ENCODE results near the gene TGFB1I1.

Gene TGFB1I1

DNA sequence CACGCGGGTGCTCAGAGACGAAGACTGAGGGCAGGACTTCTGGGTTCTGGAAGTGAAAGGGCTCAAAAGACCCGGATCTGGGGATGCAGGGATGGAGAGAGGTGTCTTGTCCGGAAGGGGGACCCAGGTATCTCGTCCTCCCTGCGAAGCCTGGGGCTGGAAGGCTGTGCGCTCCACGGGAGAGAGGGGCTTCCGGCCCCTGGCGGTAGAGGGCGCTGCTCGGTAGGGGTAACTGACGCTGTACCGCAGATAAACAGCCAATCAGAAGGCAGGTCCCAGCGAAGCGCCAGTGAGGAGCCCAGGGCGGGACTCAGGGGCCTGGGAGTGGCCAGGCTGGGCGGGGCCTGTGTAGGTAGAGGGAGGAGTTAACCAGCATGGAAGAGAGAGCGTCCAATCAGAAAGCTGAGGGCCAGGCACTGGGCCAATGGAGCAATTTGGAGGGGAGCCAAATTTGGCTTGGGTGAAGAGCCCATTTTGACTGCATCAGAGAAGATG lies 804 bp downstream of the TGFB1I1 start:
- TF ChIP-seq, protein P1, sequence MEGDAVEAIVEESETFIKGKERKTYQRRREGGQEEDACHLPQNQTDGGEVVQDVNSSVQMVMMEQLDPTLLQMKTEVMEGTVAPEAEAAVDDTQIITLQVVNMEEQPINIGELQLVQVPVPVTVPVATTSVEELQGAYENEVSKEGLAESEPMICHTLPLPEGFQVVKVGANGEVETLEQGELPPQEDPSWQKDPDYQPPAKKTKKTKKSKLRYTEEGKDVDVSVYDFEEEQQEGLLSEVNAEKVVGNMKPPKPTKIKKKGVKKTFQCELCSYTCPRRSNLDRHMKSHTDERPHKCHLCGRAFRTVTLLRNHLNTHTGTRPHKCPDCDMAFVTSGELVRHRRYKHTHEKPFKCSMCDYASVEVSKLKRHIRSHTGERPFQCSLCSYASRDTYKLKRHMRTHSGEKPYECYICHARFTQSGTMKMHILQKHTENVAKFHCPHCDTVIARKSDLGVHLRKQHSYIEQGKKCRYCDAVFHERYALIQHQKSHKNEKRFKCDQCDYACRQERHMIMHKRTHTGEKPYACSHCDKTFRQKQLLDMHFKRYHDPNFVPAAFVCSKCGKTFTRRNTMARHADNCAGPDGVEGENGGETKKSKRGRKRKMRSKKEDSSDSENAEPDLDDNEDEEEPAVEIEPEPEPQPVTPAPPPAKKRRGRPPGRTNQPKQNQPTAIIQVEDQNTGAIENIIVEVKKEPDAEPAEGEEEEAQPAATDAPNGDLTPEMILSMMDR (conservative IDR thresholded peaks at IDR 0.05; ENCODE audit: low read depth, low read length), result peak; percentile 67
- H3K4me3 ChIP-seq (ENCODE audit: low read length), result peak overlapping the region; percentile 63
- DNase-seq (ENCODE audit: low read depth), result no peak

DNA sequence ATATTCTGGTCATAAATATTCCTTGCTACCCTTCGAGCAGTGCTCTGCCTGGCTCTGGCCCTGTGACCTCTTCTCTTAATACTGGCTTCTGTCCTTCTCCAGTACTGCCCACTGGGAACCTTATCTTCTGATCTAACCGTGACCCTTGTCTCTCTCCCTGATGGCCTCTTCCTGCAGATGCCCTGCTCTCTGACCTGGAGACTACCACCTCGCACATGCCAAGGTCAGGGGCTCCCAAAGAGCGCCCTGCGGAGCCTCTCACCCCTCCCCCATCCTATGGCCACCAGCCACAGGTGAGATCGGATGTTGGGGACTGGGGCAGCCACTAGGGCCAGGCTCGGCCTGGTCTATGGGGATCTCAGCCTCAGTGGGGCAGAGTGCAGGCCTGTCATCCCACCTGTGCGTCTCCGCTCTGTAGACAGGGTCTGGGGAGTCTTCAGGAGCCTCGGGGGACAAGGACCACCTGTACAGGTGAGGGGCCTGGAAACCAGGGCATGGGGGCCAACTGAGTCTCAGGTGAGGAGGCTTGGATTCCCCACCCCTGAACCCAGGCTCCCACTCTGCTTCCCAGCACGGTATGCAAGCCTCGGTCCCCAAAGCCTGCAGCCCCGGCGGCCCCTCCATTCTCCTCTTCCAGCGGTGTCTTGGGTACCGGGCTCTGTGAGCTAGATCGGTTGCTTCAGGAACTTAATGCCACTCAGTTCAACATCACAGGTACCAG lies 1.5 kb downstream of the TGFB1I1 start:
- H3K4me3 ChIP-seq (ENCODE audit: low read length), result no peak overlapping the region
- DNase-seq (ENCODE audit: low read depth), result no peak
- TF ChIP-seq, protein P1 (conservative IDR thresholded peaks at IDR 0.05; ENCODE audit: low read depth, low read length), result no peak

DNA sequence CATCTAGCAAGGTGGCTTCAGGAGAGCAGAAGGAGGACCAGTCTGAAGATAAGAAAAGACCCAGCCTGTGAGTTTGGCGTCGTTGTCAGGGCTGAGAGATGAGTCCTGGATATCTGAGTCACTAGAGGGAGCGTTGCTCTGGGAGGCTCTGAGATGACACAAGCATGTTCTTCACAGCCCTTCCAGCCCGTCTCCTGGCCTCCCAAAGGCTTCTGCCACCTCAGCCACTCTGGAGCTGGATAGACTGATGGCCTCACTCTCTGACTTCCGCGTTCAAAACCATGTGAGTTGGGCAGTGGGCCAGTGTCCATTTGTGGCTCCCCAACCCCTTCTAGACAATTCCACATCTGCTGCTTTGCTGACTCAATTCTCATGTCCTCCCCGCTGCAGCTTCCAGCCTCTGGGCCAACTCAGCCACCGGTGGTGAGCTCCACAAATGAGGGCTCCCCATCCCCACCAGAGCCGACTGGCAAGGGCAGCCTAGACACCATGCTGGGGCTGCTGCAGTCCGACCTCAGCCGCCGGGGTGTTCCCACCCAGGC lies 2.3 kb downstream of the TGFB1I1 start:
- TF ChIP-seq, protein P1 (conservative IDR thresholded peaks at IDR 0.05; ENCODE audit: low read depth, low read length), result no peak
- no peak overlapping the region for H3K4me3 ChIP-seq (ENCODE audit: low read length)
- DNase-seq (ENCODE audit: low read depth), result no peak

DNA sequence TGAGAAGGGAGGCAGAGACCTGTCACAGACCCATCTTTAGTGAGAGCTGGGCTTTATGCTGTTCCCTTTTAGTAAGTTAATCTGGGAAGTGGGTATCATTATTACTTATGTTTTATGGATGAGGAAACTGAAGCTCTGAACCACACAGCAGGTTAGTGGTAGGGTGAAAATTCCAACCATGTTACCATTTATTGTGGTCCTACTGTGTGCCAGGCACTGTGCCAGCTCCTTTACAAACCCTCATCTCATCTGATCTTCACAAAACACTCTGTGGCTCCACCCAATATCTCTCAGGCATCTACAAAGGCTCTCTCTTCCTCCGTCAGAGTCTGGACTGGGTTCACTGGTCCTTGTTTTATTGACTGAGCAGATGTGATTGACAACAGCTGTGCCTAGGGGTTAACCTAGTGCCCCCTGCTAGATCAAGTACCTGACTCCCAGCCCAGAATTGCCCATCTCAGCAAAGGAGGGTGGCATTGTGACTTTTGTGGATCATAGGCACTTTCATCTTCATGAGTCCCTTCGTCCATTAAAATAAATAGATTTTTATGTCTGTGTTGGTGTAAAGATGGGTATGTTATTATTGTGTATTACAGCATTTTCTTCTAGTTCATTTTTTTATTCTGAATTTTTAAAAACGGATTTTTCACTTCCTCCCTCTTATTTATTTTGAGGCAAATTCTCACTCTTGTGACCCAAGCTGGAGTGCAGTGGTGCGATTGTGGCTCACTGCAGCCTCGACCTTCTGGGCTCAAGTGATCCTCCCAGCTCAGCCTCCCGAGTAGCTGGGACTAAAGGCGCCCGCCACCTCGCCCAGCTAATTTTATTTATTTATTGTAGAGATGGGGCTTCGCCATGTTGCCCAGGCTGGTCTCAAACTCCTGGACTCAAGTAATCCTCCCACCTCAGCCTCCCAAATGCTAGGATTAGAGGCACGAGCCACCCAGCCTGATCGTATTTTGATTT lies 3.1 kb downstream of the TGFB1I1 start:
- no peak overlapping the region for H3K4me3 ChIP-seq (ENCODE audit: low read length)
- DNase-seq (ENCODE audit: low read depth), result no peak
- TF ChIP-seq, protein P1 (conservative IDR thresholded peaks at IDR 0.05; ENCODE audit: low read depth, low read length), result no peak

DNA sequence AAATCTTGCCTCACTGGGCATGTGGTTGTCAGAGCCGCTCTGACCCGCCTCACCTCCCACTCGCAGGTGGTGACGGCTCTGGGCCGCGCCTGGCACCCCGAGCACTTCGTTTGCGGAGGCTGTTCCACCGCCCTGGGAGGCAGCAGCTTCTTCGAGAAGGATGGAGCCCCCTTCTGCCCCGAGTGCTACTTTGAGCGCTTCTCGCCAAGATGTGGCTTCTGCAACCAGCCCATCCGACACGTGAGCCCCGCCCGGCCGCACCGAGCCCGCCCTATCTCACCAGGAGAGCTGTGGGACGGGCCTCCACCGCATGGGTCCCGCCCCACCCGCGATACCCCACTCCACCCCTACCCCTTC lies 4.0 kb downstream of the TGFB1I1 start:
- DNase-seq (ENCODE audit: low read depth), result no peak
- TF ChIP-seq, protein P1 (conservative IDR thresholded peaks at IDR 0.05; ENCODE audit: low read depth, low read length), result no peak

DNA sequence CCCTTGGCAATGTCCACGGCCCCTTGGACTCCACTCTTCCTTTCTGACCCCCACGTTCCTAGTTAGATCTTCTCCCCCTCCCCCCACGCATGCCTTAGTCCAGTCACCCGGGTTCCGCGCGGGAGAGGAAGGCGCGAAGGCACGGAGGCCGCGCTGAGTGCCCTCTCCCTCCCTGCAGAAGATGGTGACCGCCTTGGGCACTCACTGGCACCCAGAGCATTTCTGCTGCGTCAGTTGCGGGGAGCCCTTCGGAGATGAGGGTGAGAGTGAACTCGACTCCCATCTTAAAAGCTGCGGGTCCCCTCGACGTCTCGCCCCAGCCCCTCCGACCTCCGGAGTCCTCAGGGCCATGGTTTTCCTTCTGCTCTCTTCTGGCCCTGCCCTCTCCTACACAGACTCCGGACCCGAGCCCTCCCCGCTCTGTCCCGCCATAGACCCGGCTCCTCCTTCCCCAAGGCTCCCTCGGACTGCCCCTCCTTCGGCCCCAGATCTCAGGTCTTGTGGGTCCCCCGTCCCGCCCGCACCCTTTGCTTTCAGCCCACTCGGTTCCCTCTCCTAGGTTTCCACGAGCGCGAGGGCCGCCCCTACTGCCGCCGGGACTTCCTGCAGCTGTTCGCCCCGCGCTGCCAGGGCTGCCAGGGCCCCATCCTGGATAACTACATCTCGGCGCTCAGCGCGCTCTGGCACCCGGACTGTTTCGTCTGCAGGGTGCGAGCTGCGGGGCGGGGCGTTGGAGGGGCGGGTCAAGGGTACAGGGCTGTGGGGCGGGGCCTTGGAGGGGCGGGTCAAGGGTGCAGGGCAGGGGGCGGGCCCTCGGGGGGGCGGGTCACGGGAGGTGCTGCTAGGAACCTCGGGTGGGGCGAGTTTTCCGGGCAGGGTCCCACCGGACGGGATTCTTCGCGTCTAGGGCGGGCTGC lies 4.6 kb downstream of the TGFB1I1 start:
- no peak for DNase-seq (ENCODE audit: low read depth)
- H3K4me3 ChIP-seq (ENCODE audit: low read length), result peak overlapping the region; percentile 44
- TF ChIP-seq, protein P1 (conservative IDR thresholded peaks at IDR 0.05; ENCODE audit: low read depth, low read length), result no peak

More for the DNA sequence above, 4.0 kb downstream of the TGFB1I1 start:
- no peak overlapping the region for H3K4me3 ChIP-seq (ENCODE audit: low read length)

Data from retinal pigment epithelial cell (primary cell).